RWPE1 (cell line): ENCODE data around the gene PLXNB3.
"Not testable (repeated sequence)": the region's sequence is repeated elsewhere in the genome, so short reads cannot be mapped to it uniquely, and the experiment has no call there.

Experiments used
- CTCF ChIA-PET: fragments of 350-600 bp; sonication (Branson Sonifier 250); formaldehyde crosslinking; extraction: SDS; loops from one replicate; lab custom pipeline; 2021; lab: Yijun Ruan, JAX
- POLR2A ChIA-PET: fragments of 400-600 bp; formaldehyde crosslinking; extraction: SDS; loops from one replicate; lab custom pipeline; 2020; ENCODE audit warnings: antibody characterized with exemption; ENCODE audit not compliant: low non-redundant PET; lab: Yijun Ruan, JAX
- DNase-seq: peaks from one replicate; pipeline ENCODE4 v3.0.0; 2012; ENCODE audit warnings: low spot score
- H3K27ac ChIP-seq: fragments of 450-650 bp; 2 replicates; pipeline ENCODE4 v1.5.1; 2017
- TF ChIP-seq, protein P1 (sequence below): fragments of 450-650 bp; conservative IDR thresholded peaks from 2 replicates; pipeline ENCODE4 v1.5.1; 2017; ENCODE audit warnings: low read depth, mild to moderate bottlenecking

The PLXNB3 gene

DNA sequence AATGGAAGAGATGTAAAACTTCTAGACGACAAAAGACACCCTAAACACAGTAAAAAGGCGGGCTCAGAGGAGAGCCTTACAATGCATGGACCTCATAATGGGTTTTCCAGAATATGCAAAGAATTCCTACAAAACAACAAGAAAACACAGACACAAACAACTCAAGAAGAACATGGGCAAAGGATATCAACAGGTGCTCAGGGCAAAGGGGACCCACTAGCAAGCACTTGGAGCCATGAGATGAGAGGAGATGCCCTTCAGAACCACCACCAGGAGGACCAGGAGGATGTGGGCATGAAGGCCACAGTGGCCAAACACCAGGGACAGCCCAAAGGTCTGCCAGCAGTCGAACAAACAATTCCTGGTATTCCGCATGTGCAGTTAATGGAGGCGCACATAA lies 49.1 kb downstream of the PLXNB3 start:
- ChIA-PET POLR2A (no interaction called here), CTCF (no interaction called here)
- H3K27ac ChIP-seq = no peak overlapping the region
- no peak for DNase-seq
- TF ChIP-seq, protein P1, sequence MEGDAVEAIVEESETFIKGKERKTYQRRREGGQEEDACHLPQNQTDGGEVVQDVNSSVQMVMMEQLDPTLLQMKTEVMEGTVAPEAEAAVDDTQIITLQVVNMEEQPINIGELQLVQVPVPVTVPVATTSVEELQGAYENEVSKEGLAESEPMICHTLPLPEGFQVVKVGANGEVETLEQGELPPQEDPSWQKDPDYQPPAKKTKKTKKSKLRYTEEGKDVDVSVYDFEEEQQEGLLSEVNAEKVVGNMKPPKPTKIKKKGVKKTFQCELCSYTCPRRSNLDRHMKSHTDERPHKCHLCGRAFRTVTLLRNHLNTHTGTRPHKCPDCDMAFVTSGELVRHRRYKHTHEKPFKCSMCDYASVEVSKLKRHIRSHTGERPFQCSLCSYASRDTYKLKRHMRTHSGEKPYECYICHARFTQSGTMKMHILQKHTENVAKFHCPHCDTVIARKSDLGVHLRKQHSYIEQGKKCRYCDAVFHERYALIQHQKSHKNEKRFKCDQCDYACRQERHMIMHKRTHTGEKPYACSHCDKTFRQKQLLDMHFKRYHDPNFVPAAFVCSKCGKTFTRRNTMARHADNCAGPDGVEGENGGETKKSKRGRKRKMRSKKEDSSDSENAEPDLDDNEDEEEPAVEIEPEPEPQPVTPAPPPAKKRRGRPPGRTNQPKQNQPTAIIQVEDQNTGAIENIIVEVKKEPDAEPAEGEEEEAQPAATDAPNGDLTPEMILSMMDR = no peak

DNA sequence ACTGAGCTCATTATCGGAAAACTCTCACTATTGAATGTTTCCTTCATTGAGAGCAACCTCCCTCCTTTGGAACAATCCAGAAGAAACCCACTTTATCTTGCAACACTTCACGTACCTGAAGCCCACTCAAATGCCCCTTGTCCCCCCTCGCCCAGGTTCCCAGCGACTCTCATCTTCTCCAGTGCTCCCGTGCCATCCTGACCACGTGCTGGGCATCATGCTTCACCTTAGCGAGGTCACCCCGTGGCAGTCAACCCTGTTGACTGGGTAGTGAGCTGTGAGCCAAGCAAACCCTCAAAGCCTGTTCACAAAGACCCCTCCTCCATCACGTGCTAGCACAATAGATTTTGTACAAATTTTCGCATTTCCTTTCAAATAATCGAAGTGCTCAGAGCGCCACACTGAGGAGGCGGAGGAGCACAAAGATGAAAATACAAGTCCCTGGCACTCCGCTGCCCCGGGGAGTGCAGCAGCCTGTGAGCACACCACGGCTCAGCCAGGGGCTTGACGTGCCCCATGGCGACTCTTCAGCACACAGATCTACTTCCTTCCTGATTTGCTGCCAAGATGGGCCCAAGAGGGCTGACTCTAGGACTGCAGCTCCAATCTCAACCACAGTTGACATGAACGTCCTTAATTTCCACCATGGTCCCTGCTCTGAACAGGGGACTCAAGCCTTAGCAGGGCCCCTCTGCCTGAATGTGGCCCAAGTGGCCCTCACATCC lies 50.7 kb downstream of the PLXNB3 start:
- TF ChIP-seq, protein P1 = no peak
- ChIA-PET CTCF (no interaction called here), POLR2A (no interaction called here)
- DNase-seq = no peak
- H3K27ac ChIP-seq = no peak overlapping the region

GRCh38 chrX:153816831-153817690 lies 53.0 kb downstream of the PLXNB3 start:
- H3K27ac ChIP-seq = no peak overlapping the region
- POLR2A ChIA-PET = no interaction called here
- TF ChIP-seq, protein P1 = no peak
- DNase-seq = no peak
- CTCF ChIA-PET = no interaction called here

- H3K27ac ChIP-seq, POLR2A ChIA-PET, DNase-seq: not testable (repeated sequence)
- CTCF ChIA-PET = interaction anchor here (0.5 to 0.8 kb wide), 3 partner anchors 78 to 263 kb away, joined by 3 read pairs; no protein-coding TSS in a partner anchor
Observed at GRCh38 chrX:153818064-153818463, 54.0 kb downstream of the PLXNB3 start.

GRCh38 chrX:153818571-153819383 lies 54.7 kb downstream of the PLXNB3 start:
- TF ChIP-seq, protein P1 = no peak
- ChIA-PET CTCF (interaction anchor here (0.5 to 1.1 kb wide), 5 partner anchors 53 to 494 kb away, joined by 3 to 5 read pairs (median 3); no protein-coding TSS in a partner anchor), POLR2A (no interaction called here)
- DNase-seq = no peak
- no peak overlapping the region for H3K27ac ChIP-seq

GRCh38 chrX:153819384-153820040 lies 55.5 kb downstream of the PLXNB3 start:
- ChIA-PET CTCF (interaction anchor here (0.6 to 1.1 kb wide), 4 partner anchors 52 to 495 kb away, joined by 3 to 8 read pairs (median 4); no protein-coding TSS in a partner anchor), POLR2A (no interaction called here)
- TF ChIP-seq, protein P1 = no peak
- DNase-seq = no peak
- no peak overlapping the region for H3K27ac ChIP-seq
